Glutamatergic neuron (in vitro differentiated cells): Measurements from ENCODE around the gene ADCY10. TPM values are rescaled to one million over a fixed set of nuclear protein-coding genes. Genes with fewer than 3 reads are reported as not detected.

Experiments used
- DNase-seq: peaks from one replicate; pipeline ENCODE4 v3.0.0; 2022
- H3K27ac Mint-ChIP-seq: one replicate; pipeline ENCODE4 v1.8.0; 2020; ENCODE audit warnings: mild to moderate bottlenecking, mixed read lengths, inconsistent platforms; ENCODE audit not compliant: unreplicated experiment
- H3K27me3 Mint-ChIP-seq: one replicate; pipeline ENCODE4 v1.8.0; 2020; ENCODE audit warnings: mild to moderate bottlenecking, moderate library complexity, mixed read lengths, inconsistent platforms; ENCODE audit not compliant: unreplicated experiment
- H3K36me3 Mint-ChIP-seq: one replicate; pipeline ENCODE4 v1.8.0; 2020; ENCODE audit warnings: mild to moderate bottlenecking, mixed read lengths, inconsistent platforms; ENCODE audit not compliant: unreplicated experiment
- H3K4me1 Mint-ChIP-seq: one replicate; pipeline ENCODE4 v1.8.0; 2020; ENCODE audit warnings: mild to moderate bottlenecking, low read depth, mixed read lengths, inconsistent platforms; ENCODE audit not compliant: unreplicated experiment
- H3K4me3 Mint-ChIP-seq: one replicate; pipeline ENCODE4 v1.8.0; 2020; ENCODE audit warnings: mild to moderate bottlenecking, mixed read lengths, inconsistent platforms; ENCODE audit not compliant: unreplicated experiment
- H3K9me3 Mint-ChIP-seq: one replicate; pipeline ENCODE4 v1.8.0; 2020; ENCODE audit warnings: mild to moderate bottlenecking, moderate library complexity, mixed read lengths, inconsistent platforms; ENCODE audit not compliant: unreplicated experiment
- CTCF ChIP-seq: fragments of 200-600 bp; sonication (generic); IDR thresholded peaks from one replicate; pipeline ENCODE4 v1.5.0; 2021; ENCODE audit not compliant: partially characterized antibody, unreplicated experiment
- total RNA-seq: library from RNA; stranded (reverse); fragmentation: NEBNext Ultra II Directional; extraction: Animal tissue kit (Norgen Biotek cat#: 25700); gene quantifications from one replicate; pipeline ENCODE4 v1.2.1, GENCODE V29; 2021; ENCODE audit not compliant: unreplicated experiment

ADCY10 gene
- total RNA-seq, 1 donor from 2014 or later: 0.07 TPM

- Mint-ChIP-seq H3K27ac (no peak overlapping the region), H3K4me1 (peaks cover 3% of the 10 kb centered on the region), H3K36me3 (peaks cover 5% of the 10 kb centered on the region), H3K4me3 (no peak overlapping the region), H3K9me3 (peaks cover 3% of the 10 kb centered on the region), H3K27me3 (peaks cover 5% of the 10 kb centered on the region)
- no peak for DNase-seq
- TF ChIP-seq CTCF: no peak
Observed at GRCh38 chr1:167910530-167910929, 3.4 kb downstream of the ADCY10 start.

- H3K36me3 Mint-ChIP-seq: peaks cover 5% of the 10 kb centered on the region
- TF ChIP-seq CTCF: no peak
- H3K4me1 Mint-ChIP-seq: peaks cover 10% of the 10 kb centered on the region
- DNase-seq: no peak
- no peak overlapping the region for H3K27ac Mint-ChIP-seq
- H3K4me3 Mint-ChIP-seq: no peak overlapping the region
- H3K9me3 Mint-ChIP-seq: peaks cover 3% of the 10 kb centered on the region
- H3K27me3 Mint-ChIP-seq: peaks cover 5% of the 10 kb centered on the region
Observed at GRCh38 chr1:167909691-167910180, 4.2 kb downstream of the ADCY10 start.

GRCh38 chr1:167905671-167906070 is 8.3 kb downstream of the ADCY10 start:
- TF ChIP-seq CTCF: no peak
- H3K27ac Mint-ChIP-seq: peak overlapping the region; percentile 49
- no peak overlapping the region for H3K4me3 Mint-ChIP-seq
- peaks cover 16% of the 10 kb centered on the region for H3K4me1 Mint-ChIP-seq
- no peak for DNase-seq
- no peaks in the 10 kb centered on the region for H3K27me3 Mint-ChIP-seq
- peaks cover 5% of the 10 kb centered on the region for H3K36me3 Mint-ChIP-seq
- H3K9me3 Mint-ChIP-seq: peaks cover 3% of the 10 kb centered on the region

- Mint-ChIP-seq H3K4me1 (peaks cover 16% of the 10 kb centered on the region), H3K9me3 (peaks cover 2% of the 10 kb centered on the region), H3K36me3 (peaks cover 4% of the 10 kb centered on the region), H3K4me3 (no peak overlapping the region), H3K27ac (peak overlapping the region; percentile 49), H3K27me3 (no peaks in the 10 kb centered on the region)
- TF ChIP-seq CTCF: no peak
- DNase-seq: no peak
Observed at GRCh38 chr1:167905182-167905581, 8.8 kb downstream of the ADCY10 start.

- TF ChIP-seq CTCF: no peak
- Mint-ChIP-seq H3K4me1 (peaks cover 16% of the 10 kb centered on the region), H3K27ac (peak overlapping the region; percentile 67), H3K9me3 (no peaks in the 10 kb centered on the region), H3K4me3 (no peak overlapping the region), H3K27me3 (no peaks in the 10 kb centered on the region), H3K36me3 (no peaks in the 10 kb centered on the region)
- DNase-seq: no peak
Observed at GRCh38 chr1:167904652-167905130, 9.2 kb downstream of the ADCY10 start.
